GM19239 (cell line): ENCODE results near the gene TECPR2.

ENCODE experiments used
- DNase-seq: peaks from one replicate; pipeline ENCODE4 v3.0.0; 2011; ENCODE audit warnings: low spot score; ENCODE audit not compliant: insufficient read length
- FAIRE-seq: peaks from 2 replicates; lab custom pipeline; 2011; peaks lifted over from hg19 to GRCh38; lab: Jason Lieb, UNC

The TECPR2 gene

DNA sequence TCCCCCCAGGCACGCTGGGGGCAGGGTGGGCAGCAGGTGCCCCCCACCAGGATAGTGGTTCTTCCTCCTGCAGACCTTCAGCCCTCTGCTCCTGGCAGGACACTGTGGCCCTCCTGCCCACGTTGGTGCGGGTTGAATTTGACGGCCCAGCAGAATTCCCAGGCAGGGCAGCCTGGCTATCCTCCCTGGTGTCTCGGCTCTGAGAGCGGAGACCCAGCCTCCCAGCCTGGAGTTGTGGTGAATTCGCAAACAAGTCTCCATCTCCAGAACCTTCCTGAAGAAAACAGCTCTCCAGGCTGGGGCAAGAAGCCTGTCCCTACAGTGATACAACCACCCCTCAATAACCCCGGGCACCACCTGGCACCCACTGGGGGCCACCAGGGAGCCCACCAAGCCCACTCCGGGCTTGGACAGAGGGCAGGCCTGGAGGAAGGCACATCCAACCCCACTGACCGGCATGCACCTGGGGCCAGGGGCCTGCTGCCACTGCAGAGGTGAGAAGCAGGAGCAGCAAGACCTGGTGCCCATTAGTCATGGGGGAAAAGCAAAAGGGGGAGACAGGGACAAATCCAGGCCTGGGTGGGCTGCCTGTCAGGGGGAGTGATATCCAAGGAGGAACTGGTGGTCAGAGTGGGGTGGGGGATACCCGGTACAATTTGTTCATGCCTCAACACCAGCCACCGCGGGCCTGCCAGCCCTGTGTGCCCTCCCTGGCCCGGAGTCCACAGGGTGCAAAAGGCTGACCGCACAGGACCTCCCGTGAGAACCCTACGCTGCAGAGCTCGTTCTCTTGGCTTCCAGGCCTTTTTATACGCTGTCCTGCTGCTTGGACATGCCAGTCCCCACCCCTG lies 143.3 kb downstream of the TECPR2 start:
- FAIRE-seq (no peak), DNase-seq (no peak)

DNA sequence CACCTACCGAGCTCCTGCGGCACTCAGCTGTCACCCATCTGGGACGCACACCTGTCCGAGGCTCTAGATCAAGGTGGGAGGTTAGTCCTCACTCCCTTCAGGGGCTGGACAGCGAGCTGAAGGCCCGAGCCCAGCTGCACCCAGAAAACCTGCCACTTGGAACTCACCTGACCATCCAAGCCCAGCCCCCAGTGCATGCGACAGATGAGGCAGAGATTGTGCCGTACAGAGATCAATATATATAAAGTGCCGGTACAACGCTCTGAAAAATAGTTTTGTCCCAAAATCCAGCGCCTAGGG lies 143.8 kb downstream of the TECPR2 start:
- DNase-seq: no peak
- FAIRE-seq: no peak

DNA sequence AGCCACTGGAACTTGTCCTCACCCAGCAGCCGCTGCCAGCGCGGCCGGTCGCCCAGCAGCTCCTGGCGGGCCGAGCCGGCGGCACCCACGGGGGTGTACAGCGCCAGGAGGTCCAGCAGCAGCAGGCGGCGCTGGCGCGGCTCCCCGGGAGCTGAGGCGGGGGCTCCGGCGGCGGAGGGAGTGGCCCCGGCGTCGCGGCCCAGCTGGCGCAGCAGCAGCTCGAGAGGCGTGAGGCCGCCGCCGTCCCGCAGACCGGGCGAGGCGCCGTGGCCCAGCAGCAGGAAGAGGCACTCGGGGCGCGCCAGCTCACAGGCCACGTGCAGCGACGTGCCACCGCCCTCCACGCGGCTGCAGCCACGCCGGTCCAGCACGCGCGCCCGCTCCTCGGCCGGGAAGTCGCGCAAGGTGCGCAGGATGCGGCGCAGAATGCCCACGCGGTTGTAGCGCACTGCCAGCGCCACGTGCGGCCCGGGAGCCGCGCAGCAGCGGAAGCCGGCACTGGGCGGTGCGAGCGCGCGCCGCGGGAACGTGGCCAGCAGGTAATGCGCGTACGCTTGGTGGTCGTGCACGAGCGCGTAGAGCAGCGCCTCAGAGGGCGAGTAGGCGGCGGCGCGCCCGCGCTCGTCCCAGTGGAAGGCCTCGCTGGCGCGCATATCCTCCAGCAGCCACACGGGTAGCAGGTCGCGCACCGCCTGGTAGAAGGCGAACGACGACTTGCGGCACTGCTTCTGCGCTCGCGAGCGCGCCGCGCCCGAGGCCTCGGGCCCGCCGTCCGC lies 144.5 kb downstream of the TECPR2 start:
- DNase-seq (no peak), FAIRE-seq (no peak)

DNA sequence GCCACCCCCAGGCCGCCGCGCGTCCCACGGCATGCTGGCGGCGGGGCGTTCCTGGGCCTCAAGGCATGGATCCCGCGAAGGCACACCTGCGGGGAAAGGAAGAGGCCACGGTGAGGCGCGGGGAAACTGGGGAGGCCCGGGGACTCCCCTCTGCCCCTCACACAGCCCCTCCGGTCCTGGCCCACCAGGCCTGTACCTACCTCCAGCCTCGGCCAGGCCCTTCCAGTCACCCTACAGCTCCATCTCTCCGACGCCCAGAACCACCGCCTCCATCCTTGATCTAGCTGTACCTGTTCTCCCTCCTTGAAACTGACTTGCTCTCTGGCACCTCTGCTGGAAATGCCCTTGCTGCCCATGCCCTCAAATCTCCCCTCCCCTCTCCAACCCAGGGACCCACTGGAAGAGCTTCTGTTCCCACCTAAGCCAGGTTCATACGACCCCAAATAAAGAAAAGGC lies 145.1 kb downstream of the TECPR2 start:
- DNase-seq: no peak
- FAIRE-seq: no peak

DNA sequence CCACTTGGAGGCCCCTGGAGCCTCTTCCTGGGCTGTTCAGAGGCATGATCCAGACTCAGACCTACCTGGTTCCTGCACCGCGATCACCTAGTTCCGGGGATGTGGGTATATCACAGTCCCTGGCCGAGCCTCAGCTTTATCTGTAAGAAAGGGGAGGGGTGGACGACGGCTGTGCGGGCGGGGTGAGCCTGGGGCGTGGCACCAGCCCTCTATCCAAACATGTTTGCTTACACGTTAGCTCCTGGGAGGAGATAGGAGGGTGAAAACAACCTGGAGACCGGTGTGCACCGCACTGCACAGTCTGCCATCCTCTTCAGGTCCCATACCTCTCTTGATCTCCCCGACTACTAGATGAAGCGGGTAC lies 145.7 kb downstream of the TECPR2 start:
- DNase-seq (no peak), FAIRE-seq (no peak)

GRCh38 chr14:102508774-102509745 lies 146.3 kb downstream of the TECPR2 start:
- no peak for FAIRE-seq
- DNase-seq: peak; percentile 46

DNA sequence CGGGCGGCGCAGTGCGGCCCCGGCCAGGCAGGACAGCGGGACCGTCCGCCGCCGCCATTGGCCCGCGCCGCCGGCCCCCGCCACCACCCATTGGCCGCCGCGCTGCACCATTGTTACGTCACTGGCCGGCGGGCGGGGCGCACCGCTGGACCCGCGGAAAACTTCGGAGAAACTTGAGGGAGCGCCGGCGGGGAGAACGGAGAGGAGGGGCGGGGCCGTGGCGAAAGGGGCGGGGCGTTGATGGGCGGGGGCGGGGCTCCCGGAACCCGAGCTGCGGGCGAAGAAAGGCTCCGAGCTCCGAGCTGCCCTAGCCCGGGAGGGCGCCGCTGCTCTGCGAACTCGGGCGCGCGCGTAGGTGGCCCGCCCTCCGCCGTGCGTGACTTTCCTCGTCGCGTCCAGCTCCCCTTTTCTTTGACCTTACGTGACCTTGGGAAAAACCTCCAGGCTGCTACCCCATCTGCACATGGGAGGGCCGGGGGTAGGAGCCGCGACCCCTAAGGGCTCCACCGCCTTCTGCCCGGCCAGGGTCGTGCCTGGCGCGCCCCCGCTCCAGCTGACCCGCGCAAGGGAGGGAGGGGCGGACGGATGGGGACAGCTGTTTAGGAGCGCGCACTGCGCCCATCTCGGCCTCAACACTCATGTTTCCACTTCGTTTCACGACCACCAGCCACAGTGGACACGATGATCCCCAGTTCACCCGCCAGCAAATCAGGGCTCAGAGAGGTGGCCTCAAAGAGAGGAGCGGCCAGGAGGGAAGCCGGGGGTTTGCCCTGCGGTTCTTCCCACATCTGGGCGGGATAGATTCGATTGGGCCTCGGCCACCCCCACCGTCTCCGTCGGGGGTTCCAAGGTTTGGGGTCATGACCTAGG lies 147.2 kb downstream of the TECPR2 start, which contains the start of gene ANKRD9:
ANKRD9 (minus strand) TSS at position 31 of the 870 bp plus-strand sequence. CDS start 1,887 bp downstream, outside the sequence.
- DNase-seq (peak; percentile 100), FAIRE-seq (peak; percentile 68)

- DNase-seq: no peak
- FAIRE-seq: peak; percentile 23
These were observed 148.1 kb downstream of the TECPR2 start for GRCh38 chr14:102510616-102511520.

DNA sequence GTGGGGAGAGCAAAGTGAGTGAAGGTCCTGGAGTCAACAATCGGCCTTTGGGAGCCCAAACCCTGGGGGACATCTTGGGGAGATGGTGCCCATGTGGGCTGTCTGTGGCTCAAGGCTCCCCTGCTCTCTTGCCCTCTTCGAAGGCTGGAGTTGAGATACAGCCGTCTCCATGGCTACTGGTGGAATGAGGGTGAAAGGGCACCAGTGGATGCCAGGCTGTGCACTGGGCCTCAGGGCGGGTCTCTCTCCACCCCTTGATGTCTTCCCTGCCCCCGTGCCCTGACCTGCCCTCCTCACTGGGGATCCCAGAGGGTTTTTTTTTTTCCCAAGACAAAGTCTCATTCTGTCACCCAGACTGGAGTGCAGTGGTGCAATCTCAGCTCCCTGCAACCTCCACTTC lies 148.8 kb downstream of the TECPR2 start:
- FAIRE-seq (no peak), DNase-seq (no peak)

- DNase-seq (no peak), FAIRE-seq (no peak)
These were observed 150.1 kb downstream of the TECPR2 start for GRCh38 chr14:102512793-102513300.

DNA sequence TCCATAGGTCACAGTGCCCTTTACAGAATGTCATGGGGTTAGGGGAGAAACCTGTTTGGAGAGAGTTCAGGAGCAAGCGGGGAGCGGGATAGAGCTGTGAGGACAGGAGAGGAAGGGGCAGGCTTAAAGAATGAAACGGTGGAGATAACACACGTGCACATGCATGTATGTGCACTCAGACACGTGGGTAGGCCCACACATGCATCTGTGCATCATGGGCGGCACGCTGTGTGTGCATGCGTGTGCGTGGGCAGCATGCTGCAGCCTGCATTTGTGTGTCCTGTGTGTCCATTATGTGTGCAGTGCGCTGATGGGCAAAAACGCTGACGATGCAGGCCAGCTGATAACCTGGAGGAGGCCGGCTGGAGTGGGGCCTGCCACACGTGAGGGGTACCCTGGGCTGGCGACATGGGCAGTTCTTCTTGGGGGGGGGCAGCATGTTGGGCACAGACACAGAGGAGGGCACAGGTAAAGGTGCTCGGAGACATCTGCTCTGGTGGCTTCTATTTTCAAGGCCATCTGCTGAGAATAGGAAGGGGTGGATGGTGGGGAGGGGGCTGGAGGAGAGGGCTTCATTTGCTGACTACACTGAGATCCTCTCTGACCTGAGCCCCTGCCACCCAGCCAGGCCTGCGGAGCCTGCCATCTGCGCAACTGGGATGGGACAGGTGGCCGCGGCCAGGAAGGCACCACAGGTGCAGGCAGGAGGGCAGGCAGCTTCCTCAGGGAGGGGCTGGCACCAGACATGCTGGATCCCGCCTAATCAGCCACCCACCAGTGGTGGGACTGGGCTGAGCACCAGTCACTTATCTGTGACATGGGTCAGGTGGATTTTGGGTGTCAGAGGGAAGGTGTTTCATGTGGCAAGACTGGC lies 151.4 kb downstream of the TECPR2 start:
- FAIRE-seq (no peak), DNase-seq (no peak)

GRCh38 chr14:102514987-102515733 lies 152.4 kb downstream of the TECPR2 start:
- FAIRE-seq: no peak

DNA sequence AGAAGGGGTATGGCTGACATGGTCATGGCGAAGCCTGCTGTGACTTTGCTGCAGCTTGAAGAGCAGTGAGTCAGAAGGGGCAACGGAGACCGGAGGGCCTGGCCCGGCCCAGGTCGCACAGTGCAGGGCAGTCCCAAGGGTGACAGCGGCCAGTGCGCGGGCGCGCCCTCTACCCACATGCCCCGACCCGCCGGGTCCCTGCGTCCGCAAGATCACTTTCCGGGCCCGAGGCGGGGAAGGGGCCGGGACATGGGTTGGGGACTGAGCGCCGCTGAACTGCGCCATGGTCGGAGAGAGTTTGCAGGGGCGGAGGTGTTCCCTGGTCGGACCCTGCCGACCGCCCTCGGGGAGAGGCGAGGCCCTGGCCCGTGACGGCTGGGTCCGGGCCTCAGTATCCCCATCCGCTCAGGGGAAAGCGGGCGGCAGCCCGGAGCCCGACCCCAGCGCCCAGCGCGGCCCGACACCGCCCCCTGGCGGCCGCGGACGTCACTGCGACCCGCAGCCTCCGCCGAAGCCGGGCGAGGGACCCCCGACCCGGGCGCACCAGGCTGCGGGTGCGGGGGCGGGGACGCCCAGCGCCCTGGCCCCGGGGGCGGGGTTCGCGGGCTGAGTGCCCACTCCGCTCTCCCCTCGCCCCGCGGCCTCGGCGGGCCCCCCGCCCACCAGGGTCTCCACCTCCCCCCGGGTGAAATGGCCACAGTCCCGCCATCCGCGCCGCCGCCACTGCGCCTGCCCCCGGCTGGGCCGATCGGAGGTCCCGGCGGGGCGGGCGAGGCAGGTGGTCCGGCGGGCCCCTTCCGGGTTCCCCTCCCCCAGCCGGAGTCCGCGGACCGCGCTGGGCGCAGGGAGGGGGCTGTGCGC lies 154.0 kb downstream of the TECPR2 start:
- FAIRE-seq: no peak
- peak; percentile 83 for DNase-seq

More at GRCh38 chr14:102514987-102515733, 152.4 kb downstream of the TECPR2 start:
- DNase-seq: no peak

GRCh38 chr14:102517392-102518062 lies 154.8 kb downstream of the TECPR2 start:
- no peak for FAIRE-seq

GRCh38 chr14:102518063-102518648 lies 155.4 kb downstream of the TECPR2 start:
- FAIRE-seq (no peak), DNase-seq (no peak)

More at GRCh38 chr14:102517392-102518062, 154.8 kb downstream of the TECPR2 start:
- DNase-seq: no peak
